IMR-90 (cell line): ENCODE results near the gene TIGD4. TPM values are rescaled to one million over a fixed set of nuclear protein-coding genes. Genes with fewer than 3 reads are reported as not detected.

Experiments
- ATAC-seq: fragments of 200-7000 bp; cut with Tn5 transposase; 2 replicates; pipeline ENCODE4 v1.9.1; 2020; ENCODE audit warnings: low read depth, mild to moderate bottlenecking, moderate library complexity
- BruUV-seq: library from RNA; stranded (reverse); fragments of 400-500 nt; replicated peaks from 2 replicates; lab custom pipeline; 2021; lab: Mats Ljungman, UMichigan
- CTCF ChIA-PET: fragments of 300-600 bp; formaldehyde crosslinking; extraction: SDS; loops from one replicate; lab custom pipeline; 2021; ENCODE audit warnings: antibody characterized with exemption; lab: Yijun Ruan, JAX
- POLR2A ChIA-PET: fragments of 300-600 bp; sonication (Branson Sonifier 250); formaldehyde crosslinking; loops from one replicate; lab custom pipeline; 2022; ENCODE audit warnings: antibody characterized with exemption; ENCODE audit not compliant: unreplicated experiment; lab: Charles Lee
- DNase-seq: peaks from one replicate; pipeline ENCODE4 v3.0.0; 2013
- H2AFZ ChIP-seq: replicated peaks from 2 replicates; pipeline ENCODE3; 2013; ENCODE audit warnings: low read length, mild to moderate bottlenecking; ENCODE audit not compliant: poor library complexity
- H2AK5ac ChIP-seq: 2 replicates; pipeline ENCODE4 v1.6.1; 2013; ENCODE audit warnings: low read depth, low read length, inconsistent platforms
- H2AK9ac ChIP-seq: replicated peaks from 2 replicates; pipeline ENCODE3; 2013; ENCODE audit warnings: mild to moderate bottlenecking, low read depth, low read length, moderate library complexity; ENCODE audit not compliant: poor library complexity
- H2BK120ac ChIP-seq: 2 replicates; pipeline ENCODE4 v1.6.1; 2013; ENCODE audit warnings: low read depth, low read length, inconsistent platforms
- H2BK15ac ChIP-seq: 3 replicates; pipeline ENCODE4 v1.6.1; 2013; ENCODE audit warnings: low read depth, low read length, inconsistent platforms
- H2BK20ac ChIP-seq: 2 replicates; pipeline ENCODE4 v1.6.1; 2013; ENCODE audit warnings: low read depth, mild to moderate bottlenecking, inconsistent platforms, low read length, moderate library complexity
- H2BK5ac ChIP-seq: 2 replicates; pipeline ENCODE4 v1.6.1; 2013; ENCODE audit warnings: mild to moderate bottlenecking, low read depth, low read length, inconsistent platforms; ENCODE audit not compliant: poor library complexity, severe bottlenecking
- H3K14ac ChIP-seq: replicated peaks from 2 replicates; pipeline ENCODE4 v1.6.1; 2013; ENCODE audit warnings: low read depth, low read length, inconsistent platforms
- H3K18ac ChIP-seq: 2 replicates; pipeline ENCODE4 v1.6.1; 2013; ENCODE audit warnings: low read depth, low read length, control low read depth
- H3K23ac ChIP-seq: 2 replicates; pipeline ENCODE4 v1.6.1; 2013; ENCODE audit warnings: low read depth, low read length, inconsistent platforms
- H3K27ac ChIP-seq: 2 replicates; pipeline ENCODE4 v1.5.1; 2013; ENCODE audit warnings: mild to moderate bottlenecking, control low read depth, low read length; ENCODE audit not compliant: insufficient read depth
- H3K27me3 ChIP-seq: 2 replicates; pipeline ENCODE4 v1.6.1; 2013; ENCODE audit warnings: low read length; ENCODE audit not compliant: control insufficient read depth, insufficient read depth
- H3K36me3 ChIP-seq: 2 replicates; pipeline ENCODE4 v1.6.1; 2013; ENCODE audit warnings: low read length, mixed read lengths; ENCODE audit not compliant: control insufficient read depth, insufficient read depth
- H3K4ac ChIP-seq: 2 replicates; pipeline ENCODE4 v1.6.1; 2013; ENCODE audit warnings: low read depth, low read length, inconsistent platforms
- H3K4me1 ChIP-seq: 2 replicates; pipeline ENCODE4 v1.6.1; 2013; ENCODE audit warnings: low read length, mixed read lengths; ENCODE audit not compliant: control insufficient read depth, insufficient read depth
- H3K4me2 ChIP-seq: 2 replicates; pipeline ENCODE4 v1.6.1; 2013; ENCODE audit warnings: low read depth, mild to moderate bottlenecking, control low read depth, low read length, moderate library complexity
- H3K4me3 ChIP-seq: 2 replicates; pipeline ENCODE4 v1.5.1; 2013; ENCODE audit warnings: low read depth, mild to moderate bottlenecking, control low read depth, low read length, moderate library complexity; ENCODE audit not compliant: insufficient read depth
- H3K56ac ChIP-seq: 2 replicates; pipeline ENCODE4 v1.6.1; 2013; ENCODE audit warnings: low read length, inconsistent platforms; ENCODE audit not compliant: insufficient read depth; ENCODE audit errors: extremely low read depth
- H3K79me1 ChIP-seq, 2 experiments: 2 replicates each; pipeline ENCODE4 v1.6.1; 2013; ENCODE audit warnings: low read length in 2 of 2, inconsistent platforms in 1 of 2, low read depth in 1 of 2
- H3K9ac ChIP-seq: 2 replicates; pipeline ENCODE4 v1.6.1; 2013; ENCODE audit warnings: low read depth, low read length, control low read depth
- H3K9me1 ChIP-seq: 2 replicates; pipeline ENCODE4 v1.6.1; 2013; ENCODE audit warnings: low read length, inconsistent platforms; ENCODE audit not compliant: insufficient read depth
- H3K9me3 ChIP-seq: 2 replicates; pipeline ENCODE4 v1.6.1; 2013; ENCODE audit warnings: low read length; ENCODE audit not compliant: control insufficient read depth, insufficient read depth
- H4K20me1 ChIP-seq: 2 replicates; pipeline ENCODE4 v1.6.1; 2013; ENCODE audit warnings: low read length, inconsistent platforms; ENCODE audit not compliant: insufficient read depth
- H4K5ac ChIP-seq: 2 replicates; pipeline ENCODE4 v1.6.1; 2013; ENCODE audit warnings: mild to moderate bottlenecking, low read depth, low read length, control low read depth
- H4K8ac ChIP-seq, 2 experiments: 2 replicates each; pipeline ENCODE4 v1.6.1; 2013; ENCODE audit warnings: low read depth in 2 of 2, low read length in 2 of 2, control low read depth in 1 of 2, inconsistent platforms in 1 of 2
- H4K91ac ChIP-seq: 2 replicates; pipeline ENCODE4 v1.6.1; 2013; ENCODE audit warnings: low read depth, low read length, inconsistent platforms; ENCODE audit not compliant: insufficient read depth
- BHLHE40 ChIP-seq: fragments of 150-350 bp; IDR thresholded peaks from 2 replicates; pipeline ENCODE4 v1.6.1; 2016; ENCODE audit warnings: mild to moderate bottlenecking, low read depth, low read length
- CEBPB ChIP-seq: IDR thresholded peaks from 2 replicates; pipeline ENCODE4 v1.6.1; 2012; ENCODE audit warnings: low read depth, low read length, improper control_type of control experiment
- CHD1 ChIP-seq: IDR thresholded peaks from 2 replicates; pipeline ENCODE4 v1.6.1; 2012; ENCODE audit warnings: low read depth, low read length, improper control_type of control experiment
- CTCF ChIP-seq: conservative IDR thresholded peaks from 2 replicates; pipeline ENCODE4 v1.5.1; 2012; ENCODE audit warnings: mild to moderate bottlenecking, low read depth, low read length, improper control_type of control experiment
- ELK1 ChIP-seq: fragments of 150-350 bp; IDR thresholded peaks from 2 replicates; pipeline ENCODE4 v1.6.1; 2016; ENCODE audit warnings: low read depth, mild to moderate bottlenecking, low read length, moderate library complexity, borderline replicate concordance
- FOS ChIP-seq: fragments of 150-350 bp; IDR thresholded peaks from 2 replicates; pipeline ENCODE4 v1.6.1; 2016; ENCODE audit warnings: low read depth, low read length
- MAFK ChIP-seq: IDR thresholded peaks from 2 replicates; pipeline ENCODE4 v1.6.1; 2012; ENCODE audit warnings: low read depth, low read length, improper control_type of control experiment
- MAZ ChIP-seq: IDR thresholded peaks from 2 replicates; pipeline ENCODE4 v1.6.1; 2012; ENCODE audit warnings: low read depth, mild to moderate bottlenecking, low read length, improper control_type of control experiment, moderate library complexity, borderline replicate concordance
- MXI1 ChIP-seq: IDR thresholded peaks from 2 replicates; pipeline ENCODE4 v1.6.1; 2012; ENCODE audit warnings: low read depth, mild to moderate bottlenecking, low read length, moderate library complexity, borderline replicate concordance
- NFE2L2 ChIP-seq: fragments of 150-350 bp; IDR thresholded peaks from 2 replicates; pipeline ENCODE4 v1.6.1; 2016; ENCODE audit warnings: low read depth, mild to moderate bottlenecking, low read length
- POLR2A ChIP-seq: IDR thresholded peaks from 2 replicates; pipeline ENCODE4 v1.6.1; 2012; ENCODE audit warnings: mild to moderate bottlenecking, low read depth, low read length
- RAD21 ChIP-seq: IDR thresholded peaks from 2 replicates; pipeline ENCODE4 v1.6.1; 2012; ENCODE audit warnings: low read length, improper control_type of control experiment
- RCOR1 ChIP-seq: IDR thresholded peaks from 2 replicates; pipeline ENCODE4 v1.6.1; 2012; ENCODE audit warnings: mild to moderate bottlenecking, low read length, improper control_type of control experiment; ENCODE audit not compliant: insufficient replicate concordance
- RFX5 ChIP-seq: IDR thresholded peaks from 2 replicates; pipeline ENCODE4 v1.8.0; 2012; ENCODE audit warnings: low read depth, mild to moderate bottlenecking, low read length, moderate library complexity
- SMC3 ChIP-seq: fragments of 150-350 bp; IDR thresholded peaks from 2 replicates; pipeline ENCODE4 v1.6.1; 2016; ENCODE audit warnings: low read depth, mild to moderate bottlenecking, antibody characterized with exemption, low read length, moderate library complexity
- USF2 ChIP-seq: fragments of 150-350 bp; IDR thresholded peaks from 2 replicates; pipeline ENCODE4 v1.6.1; 2017; ENCODE audit warnings: mild to moderate bottlenecking, antibody characterized with exemption, low read length, low read depth
- WGBS, 2 experiments: methylation state at CpG; one replicate each; pipeline versions ENCODE4 v1.1.5 to v1.1.7; 2013; ENCODE audit warnings: missing lambda C conversion rate in 2 of 2; ENCODE audit not compliant: insufficient read length in 1 of 2; ENCODE audit errors: extremely low coverage in 2 of 2; 5-methylcytosine and 5-hydroxymethylcytosine counted together
- dilution Hi-C: fragments of 300-500 bp; cut with HindIII; formaldehyde crosslinking; loops from one replicate; pipeline ENCODE4 v1.14.3; 2018; ENCODE audit warnings: low sequenced_read_pairs; ENCODE audit not compliant: unreplicated experiment
- in situ Hi-C: fragments of 300-500 bp; cut with MboI; formaldehyde crosslinking; loops from 3 replicates; pipeline ENCODE4 v1.14.3; 2019; ENCODE audit warnings: low sequenced_read_pairs, inconsistent platforms, mixed read lengths
- intact Hi-C: fragments of 100-400 bp; cut with micrococcal nuclease; formaldehyde crosslinking; loops from 2 replicates; pipeline ENCODE4 v1.10.0; 2022
- polyA plus RNA-seq, 3 experiments: library from polyadenylated mRNA; depleted of rRNA; stranded (reverse); fragments of >200 nt; gene quantifications; 2 replicates each; pipeline ENCODE4 v1.2.3, GENCODE V29; 2012; ENCODE audit warnings: low replicate concordance in 1 of 3
- total RNA-seq: library from RNA; depleted of rRNA; stranded (reverse); fragments of >200 nt; gene quantifications from 2 replicates; pipeline ENCODE4 v1.2.3, GENCODE V29; 2012

The TIGD4 gene
- total and polyA plus RNA-seq, 2 of the 4 experiments (the other 2 are of a cell fraction), result 0.03 TPM; not detected in 1

GRCh38 chr4:152734015-152734698 lies 45.4 kb downstream of the TIGD4 start:
- H3K56ac ChIP-seq, result no peak overlapping the region
- H2BK120ac ChIP-seq, result no peak overlapping the region
- no peaks in the 10 kb centered on the region for H3K9me3 ChIP-seq
- no peak overlapping the region for H4K91ac ChIP-seq
- H2BK5ac ChIP-seq, result no peak overlapping the region
- no peak overlapping the region for H3K4me3 ChIP-seq
- H3K27me3 ChIP-seq, result peaks cover 23% of the 10 kb centered on the region
- H2AK9ac ChIP-seq, result no peak overlapping the region
- no peak overlapping the region for H3K18ac ChIP-seq
- no peak overlapping the region for H2BK20ac ChIP-seq
- CTCF ChIA-PET, result no interaction called here
- no peaks in the 10 kb centered on the region for H3K79me1 ChIP-seq
- ATAC-seq, result no peak
- no peaks in the 10 kb centered on the region for H3K9me1 ChIP-seq
- no peak overlapping the region for H3K27ac ChIP-seq
- in situ Hi-C loops (loop anchor here (10.0 kb wide), 1 partner anchor 229 kb away; no protein-coding TSS in a partner anchor), dilution Hi-C loops (no loop called here), intact Hi-C loops (no loop called here)
- no peaks in the 10 kb centered on the region for H3K36me3 ChIP-seq
- H3K4me1 ChIP-seq, result no peaks in the 10 kb centered on the region
- H3K23ac ChIP-seq, result no peak overlapping the region
- no peak overlapping the region for H2AK5ac ChIP-seq
- DNase-seq, result no peak
- TF ChIP-seq SMC3 (no peak), USF2 (no peak), POLR2A (no peak), ELK1 (no peak), RFX5 (no peak), CEBPB (no peak), CHD1 (no peak), MAFK (no peak), RCOR1 (no peak), FOS (no peak), NFE2L2 (no peak), BHLHE40 (no peak), MXI1 (no peak), MAZ (no peak), RAD21 (no peak), CTCF (no peak)
- POLR2A ChIA-PET, result no interaction called here
- H2AFZ ChIP-seq, result no peak overlapping the region
- H3K14ac ChIP-seq, result no peak overlapping the region
- H3K9ac ChIP-seq, result no peak overlapping the region
- WGBS, 2 experiments, result 61% methylated on average over 3 of the region's 5 CpGs; no CpG with 5 or more reads in 1 of the 2 experiments
- BruUV-seq, result no TSS peak
- no peak overlapping the region for H4K8ac ChIP-seq
- no peak overlapping the region for H4K5ac ChIP-seq
- H2BK15ac ChIP-seq, result no peak overlapping the region
- no peak overlapping the region for H3K4ac ChIP-seq
- H4K20me1 ChIP-seq, result no peaks in the 10 kb centered on the region
- H3K4me2 ChIP-seq, result no peak overlapping the region
